Prostate gland (tissue), 2 donors: Measurements from ENCODE around the gene LMBR1. TPM values are rescaled to one million over a fixed set of nuclear protein-coding genes. Genes with fewer than 3 reads are reported as not detected.

Experiments
- DNase-seq: peaks from one replicate; pipeline ENCODE4 v3.0.0-alpha.2; 2019; ENCODE audit warnings: low spot score
- H3K27ac ChIP-seq, 2 donors: fragments of 200-600 bp; sonication (generic); 2 replicates each; pipeline ENCODE4 v1.5.1; 2017 to 2019
- H3K27me3 ChIP-seq: fragments of 200-600 bp; sonication (generic); replicated peaks from 2 replicates; pipeline ENCODE4 v1.5.1; 2019; ENCODE audit not compliant: insufficient read depth
- H3K36me3 ChIP-seq, 2 donors: fragments of 200-600 bp; sonication (generic); 1 replicate in 1 of 2; 2 replicates in 1 of 2; pipeline versions ENCODE4 v1.5.1 to v1.8.1; 2017 to 2019
- H3K4me1 ChIP-seq: fragments of 200-600 bp; sonication (generic); replicated peaks from 2 replicates; pipeline ENCODE4 v1.5.1; 2019
- H3K4me3 ChIP-seq, 2 donors: fragments of 200-600 bp; sonication (generic); 2 replicates each; pipeline ENCODE4 v1.5.1; 2017 to 2019
- H3K9me3 ChIP-seq: fragments of 200-600 bp; sonication (generic); 2 replicates; pipeline ENCODE4 v1.5.1; 2017
- POLR2A ChIP-seq: fragments of 450-650 bp; IDR thresholded peaks from one replicate; pipeline ENCODE4 v1.6.1; 2016; ENCODE audit warnings: antibody characterized with exemption, mild to moderate bottlenecking
- POLR2AphosphoS5 ChIP-seq: sonication (generic); formaldehyde crosslinking; IDR thresholded peaks from one replicate; pipeline ENCODE4 v1.6.1; 2017; ENCODE audit warnings: antibody characterized with exemption
- WGBS: methylation state at CpG from one replicate; pipeline ENCODE4 v1.1.5; 2018; 5-methylcytosine and 5-hydroxymethylcytosine counted together
- intact Hi-C: fragments of 100-400 bp; cut with DNase I; formaldehyde crosslinking; loops from one replicate; pipeline ENCODE4 v1.14.2; 2022
- total RNA-seq, 2 donors: library from RNA; depleted of rRNA; stranded (reverse); fragments of >200 nt; gene quantifications; one replicate each; pipeline ENCODE4 v1.1.0, GENCODE V29; 2016
- TF ChIP-seq, protein P1 (sequence below), 4 experiments: fragments of 200-600 bp in 2 of 4; fragments of 450-650 bp in 2 of 4; sonication (generic) in 2 of 4; IDR thresholded peaks; 1 replicate in 3 of 4; 2 replicates in 1 of 4; pipeline ENCODE4 v1.5.1; 2016 to 2019; ENCODE audit warnings: antibody characterized with exemption in 4 of 4, mild to moderate bottlenecking in 2 of 4, moderate library complexity in 2 of 4

The LMBR1 gene
- total RNA-seq, 2 donors from 2014 or later: 44.7 to 168 TPM

DNA sequence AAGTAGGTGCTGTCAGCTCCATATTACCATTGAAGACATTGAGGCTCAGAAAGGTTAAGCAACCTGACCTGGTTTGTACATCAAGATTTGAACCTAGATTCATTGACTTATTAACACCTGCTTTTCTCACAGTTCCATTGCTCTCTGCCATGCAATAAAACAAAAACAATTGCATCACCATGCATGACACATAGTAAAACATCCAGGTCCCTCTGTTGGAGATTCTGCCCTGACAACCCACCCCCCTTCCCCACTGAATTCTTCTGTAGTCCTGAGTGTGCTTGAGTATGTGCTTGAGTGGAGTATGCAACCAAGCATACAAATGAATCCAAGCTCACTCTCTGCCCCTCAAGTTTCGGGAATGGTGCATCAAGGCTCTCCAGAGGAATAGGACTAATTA, 6.0 kb upstream of the LMBR1 start:
- Histone ChIP-seq H3K27me3 (no peaks in the 10 kb centered on the region), H3K27ac (no peak overlapping the region), H3K4me1 (no peaks in the 10 kb centered on the region), H3K9me3 (no peaks in the 10 kb centered on the region), H3K36me3 (no peaks in the 10 kb centered on the region), H3K4me3 (no peak overlapping the region)
- 95% methylated on average over 1 of the region's 1 CpG for WGBS
- intact Hi-C loops: no loop called here
- TF ChIP-seq, protein P1, sequence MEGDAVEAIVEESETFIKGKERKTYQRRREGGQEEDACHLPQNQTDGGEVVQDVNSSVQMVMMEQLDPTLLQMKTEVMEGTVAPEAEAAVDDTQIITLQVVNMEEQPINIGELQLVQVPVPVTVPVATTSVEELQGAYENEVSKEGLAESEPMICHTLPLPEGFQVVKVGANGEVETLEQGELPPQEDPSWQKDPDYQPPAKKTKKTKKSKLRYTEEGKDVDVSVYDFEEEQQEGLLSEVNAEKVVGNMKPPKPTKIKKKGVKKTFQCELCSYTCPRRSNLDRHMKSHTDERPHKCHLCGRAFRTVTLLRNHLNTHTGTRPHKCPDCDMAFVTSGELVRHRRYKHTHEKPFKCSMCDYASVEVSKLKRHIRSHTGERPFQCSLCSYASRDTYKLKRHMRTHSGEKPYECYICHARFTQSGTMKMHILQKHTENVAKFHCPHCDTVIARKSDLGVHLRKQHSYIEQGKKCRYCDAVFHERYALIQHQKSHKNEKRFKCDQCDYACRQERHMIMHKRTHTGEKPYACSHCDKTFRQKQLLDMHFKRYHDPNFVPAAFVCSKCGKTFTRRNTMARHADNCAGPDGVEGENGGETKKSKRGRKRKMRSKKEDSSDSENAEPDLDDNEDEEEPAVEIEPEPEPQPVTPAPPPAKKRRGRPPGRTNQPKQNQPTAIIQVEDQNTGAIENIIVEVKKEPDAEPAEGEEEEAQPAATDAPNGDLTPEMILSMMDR (IDR thresholded peaks at IDR 0.05): no peak
- TF ChIP-seq POLR2A: no peak
- no peak for DNase-seq

DNA sequence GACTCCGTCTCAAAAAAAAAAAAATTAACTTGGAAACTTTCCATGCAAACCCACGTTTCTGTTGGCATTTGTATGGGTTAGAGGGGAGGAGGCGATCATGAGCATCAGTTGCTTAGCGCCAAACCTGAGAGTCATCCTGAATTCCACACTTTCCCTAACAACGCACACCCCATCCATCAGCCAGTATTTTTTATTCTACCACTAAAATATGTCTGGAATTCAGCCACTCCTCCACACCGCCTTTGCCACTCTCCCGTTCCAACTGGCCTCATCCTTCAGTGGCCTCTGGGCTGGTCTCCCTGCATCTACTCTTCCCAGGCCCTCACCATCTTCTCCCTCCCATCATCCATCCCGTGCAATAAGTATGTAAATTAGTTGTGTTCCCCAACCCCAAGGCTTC, 4.7 kb upstream of the LMBR1 start:
- no peak for DNase-seq
- H3K4me3 ChIP-seq: no peak overlapping the region
- no peaks in the 10 kb centered on the region for H3K9me3 ChIP-seq
- 32% methylated on average over 8 of the region's 8 CpGs for WGBS
- H3K4me1 ChIP-seq: no peaks in the 10 kb centered on the region
- no peaks in the 10 kb centered on the region for H3K27me3 ChIP-seq
- intact Hi-C loops: no loop called here
- no peak for TF ChIP-seq POLR2A
- no peak for TF ChIP-seq POLR2AphosphoS5
- TF ChIP-seq, protein P1 (IDR thresholded peaks at IDR 0.05): no peak
- H3K36me3 ChIP-seq: no peaks in the 10 kb centered on the region
- no peak overlapping the region for H3K27ac ChIP-seq

DNA sequence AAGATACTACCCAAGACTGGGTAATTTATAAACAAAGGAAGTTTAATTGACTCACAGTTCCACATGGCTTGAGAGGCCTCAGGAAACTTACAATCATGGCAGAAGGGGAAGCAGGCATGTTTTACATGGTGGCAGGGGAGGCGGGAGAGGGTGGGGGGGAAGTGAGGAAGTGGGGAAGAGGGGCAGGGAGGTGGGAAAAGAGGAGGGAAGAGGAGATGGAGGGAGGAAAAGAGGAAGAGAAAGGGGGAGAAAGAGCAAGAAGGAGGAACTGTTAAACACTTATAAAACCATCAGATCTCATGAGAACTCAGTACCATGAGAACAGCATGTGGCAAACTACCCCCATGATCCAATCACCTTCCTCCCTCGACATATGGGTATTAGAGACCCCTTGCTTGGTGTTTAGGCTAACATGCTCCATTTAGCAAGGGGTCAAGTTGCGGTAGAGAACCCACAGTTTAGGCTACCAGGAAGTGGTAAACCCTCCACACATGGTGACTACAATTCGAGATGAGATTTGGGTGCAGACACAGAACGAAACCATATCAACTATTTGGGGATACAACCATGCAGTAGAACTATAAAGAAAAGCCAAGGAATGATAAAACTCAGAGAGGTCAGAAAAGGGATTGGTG, 3.5 kb upstream of the LMBR1 start:
- no peak overlapping the region for H3K4me3 ChIP-seq
- intact Hi-C loops: no loop called here
- no peak overlapping the region for H3K27ac ChIP-seq
- H3K27me3 ChIP-seq: no peaks in the 10 kb centered on the region
- no peaks in the 10 kb centered on the region for H3K9me3 ChIP-seq
- WGBS: 85% methylated on average over 5 of the region's 5 CpGs
- TF ChIP-seq POLR2AphosphoS5 (no peak), POLR2A (no peak)
- TF ChIP-seq, protein P1 (IDR thresholded peaks at IDR 0.05): no peak
- H3K36me3 ChIP-seq: no peaks in the 10 kb centered on the region
- no peaks in the 10 kb centered on the region for H3K4me1 ChIP-seq
- no peak for DNase-seq

DNA sequence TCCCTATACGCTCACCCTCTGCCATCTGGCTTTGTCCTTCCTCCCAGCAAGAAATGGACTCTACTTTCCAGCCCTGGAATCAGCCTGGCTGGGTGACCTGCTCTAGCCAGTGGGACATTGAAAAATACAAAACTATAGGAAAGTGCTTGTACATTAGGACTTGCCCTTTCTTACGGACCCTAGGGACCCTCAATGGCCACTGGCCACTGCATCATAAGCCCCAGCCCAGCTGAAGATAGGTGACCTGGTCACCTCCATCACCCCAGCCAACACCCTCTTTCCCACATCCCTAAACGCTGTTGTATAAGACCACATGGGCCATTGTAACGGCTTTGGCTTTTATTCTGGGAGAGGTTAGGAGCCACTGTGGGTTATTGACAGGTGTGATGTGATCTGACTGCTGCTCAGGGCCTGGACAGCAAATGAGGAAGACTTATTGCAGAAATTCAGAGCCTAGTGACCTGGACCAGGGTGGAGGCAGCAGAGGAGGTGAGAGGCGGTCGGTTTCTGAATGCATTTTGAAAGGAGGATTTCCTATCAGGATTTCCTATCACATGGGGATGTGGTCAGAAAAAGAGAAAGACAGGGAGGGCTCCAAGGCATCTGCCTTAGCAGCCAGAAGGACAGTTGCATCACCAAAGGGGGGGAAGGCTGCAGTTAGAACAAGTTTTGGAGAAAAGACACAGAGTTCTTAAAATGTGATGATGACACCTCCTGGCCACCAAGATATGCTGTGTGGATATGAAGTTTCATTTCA, 2.2 kb upstream of the LMBR1 start:
- intact Hi-C loops: no loop called here
- no peaks in the 10 kb centered on the region for H3K9me3 ChIP-seq
- TF ChIP-seq, protein P1 (IDR thresholded peaks at IDR 0.05): no peak
- peak; percentile 26 for TF ChIP-seq POLR2AphosphoS5
- H3K27ac ChIP-seq: no peak overlapping the region
- 82% methylated on average over 6 of the region's 6 CpGs for WGBS
- no peaks in the 10 kb centered on the region for H3K4me1 ChIP-seq
- H3K36me3 ChIP-seq: no peaks in the 10 kb centered on the region
- no peak for DNase-seq
- H3K4me3 ChIP-seq: no peak overlapping the region
- no peaks in the 10 kb centered on the region for H3K27me3 ChIP-seq
